Endothelial cell of umbilical vein (primary cell): ENCODE data around the gene SDCBP2. TPM values are rescaled to one million over a fixed set of nuclear protein-coding genes. Genes with fewer than 3 reads are reported as not detected.

Source experiments
- BruUV-seq: library from RNA; stranded (reverse); fragments of 400-500 nt; replicated peaks from 2 replicates; lab custom pipeline; 2021; lab: Mats Ljungman, UMichigan
- CTCF ChIA-PET: fragments of 300-600, 350-600 bp; sonication (Branson Sonifier 250); formaldehyde crosslinking; loops from one replicate; lab custom pipeline; 2021; ENCODE audit warnings: antibody characterized with exemption, inconsistent platforms; lab: Charles Lee
- POLR2A ChIA-PET: fragments of 300-600, 350-600 bp; sonication (Branson Sonifier 250); formaldehyde crosslinking; loops from one replicate; lab custom pipeline; 2021; ENCODE audit warnings: antibody characterized with exemption, inconsistent platforms; lab: Charles Lee
- DNase-seq: peaks from one replicate; pipeline ENCODE4 v3.0.0-alpha.2; 2011; ENCODE audit warnings: low read depth, low spot score
- FAIRE-seq: peaks from 2 replicates; lab custom pipeline; 2011; peaks lifted over from hg19 to GRCh38; lab: Jason Lieb, UNC
- H2AFZ ChIP-seq: 2 replicates; pipeline ENCODE4 v1.6.0; 2012; ENCODE audit warnings: low read depth, low read length, control low read depth, inconsistent platforms
- H3K27ac ChIP-seq: 2 replicates; pipeline ENCODE4 v1.5.1; 2011; ENCODE audit warnings: low read depth, mild to moderate bottlenecking, control low read depth, low read length, moderate library complexity; ENCODE audit not compliant: insufficient read depth
- H3K27me3 ChIP-seq, 2 experiments: 2 replicates each; pipeline versions ENCODE4 v1.6.0 to v1.6.1; 2011; ENCODE audit warnings: low read length in 2 of 2, mixed read lengths in 1 of 2; ENCODE audit not compliant: control insufficient read depth in 2 of 2, insufficient read depth in 2 of 2
- H3K36me3 ChIP-seq, 2 experiments: 2 replicates in 1 of 2; 3 replicates in 1 of 2; pipeline ENCODE4 v1.5.1; 2011; ENCODE audit warnings: low read length in 2 of 2, mild to moderate bottlenecking in 1 of 2, moderate library complexity in 1 of 2; ENCODE audit not compliant: control insufficient read depth in 2 of 2, insufficient read depth in 2 of 2; ENCODE audit errors: extremely low read depth in 1 of 2
- H3K4me1 ChIP-seq: 3 replicates; pipeline ENCODE4 v1.5.1; 2011; ENCODE audit warnings: mild to moderate bottlenecking, low read length; ENCODE audit not compliant: control insufficient read depth, insufficient read depth; ENCODE audit errors: extremely low read depth
- H3K4me2 ChIP-seq: 2 replicates; pipeline ENCODE4 v1.6.1; 2011; ENCODE audit warnings: low read length, control low read depth, mixed read lengths; ENCODE audit not compliant: insufficient read depth
- H3K4me3 ChIP-seq, 3 experiments: fragments of 200-600 bp in 1 of 3; sonication (generic), shearing (Covaris generic) in 1 of 3; replicated peaks in 1 of 3; 2 replicates each; pipeline ENCODE4 v1.5.1; 2011 to 2016; ENCODE audit warnings: control low read depth in 3 of 3, low read length in 3 of 3, mild to moderate bottlenecking in 2 of 3, inconsistent platforms in 1 of 3, low read depth in 1 of 3, moderate library complexity in 1 of 3; ENCODE audit not compliant: insufficient read depth in 1 of 3
- H3K79me2 ChIP-seq: 2 replicates; pipeline ENCODE4 v1.6.0; 2012; ENCODE audit warnings: low read length, inconsistent platforms; ENCODE audit not compliant: control insufficient read depth, insufficient read depth
- H3K9ac ChIP-seq: replicated peaks from 2 replicates; pipeline ENCODE3; 2011; ENCODE audit warnings: low read length, control low read depth; ENCODE audit not compliant: insufficient read depth; ENCODE audit errors: extremely low read depth
- H3K9me1 ChIP-seq: replicated peaks from 3 replicates; pipeline ENCODE4 v1.6.0; 2011; ENCODE audit warnings: mild to moderate bottlenecking, low read length; ENCODE audit not compliant: control insufficient read depth, insufficient read depth; ENCODE audit errors: extremely low read depth
- H3K9me3 ChIP-seq: replicated peaks from 2 replicates; pipeline ENCODE4 v1.5.1; 2012; ENCODE audit warnings: low read length, inconsistent platforms; ENCODE audit not compliant: control insufficient read depth, insufficient read depth
- H4K20me1 ChIP-seq: replicated peaks from 2 replicates; pipeline ENCODE3; 2011; ENCODE audit warnings: mild to moderate bottlenecking, low read length; ENCODE audit not compliant: control insufficient read depth, insufficient read depth; ENCODE audit errors: extremely low read depth
- EZH2 ChIP-seq: IDR thresholded peaks from 2 replicates; pipeline ENCODE4 v1.6.1; 2012; ENCODE audit warnings: borderline replicate concordance, low read depth, mild to moderate bottlenecking, moderate library complexity, low read length, inconsistent platforms; ENCODE audit not compliant: severe bottlenecking
- FOS ChIP-seq: IDR thresholded peaks from 2 replicates; pipeline ENCODE4 v1.6.1; 2011; ENCODE audit warnings: mild to moderate bottlenecking, low read length, moderate library complexity, borderline replicate concordance; ENCODE audit not compliant: insufficient read depth
- GATA2 ChIP-seq: IDR thresholded peaks from 2 replicates; pipeline ENCODE4 v1.7.0; 2011; ENCODE audit warnings: low read depth, mild to moderate bottlenecking, moderate library complexity, mixed read lengths, low read length; ENCODE audit not compliant: insufficient read length, insufficient read depth
- MYC ChIP-seq: IDR thresholded peaks from one replicate; pipeline ENCODE4 v1.6.1; 2011; ENCODE audit warnings: mild to moderate bottlenecking, low read depth, low read length
- POLR2AphosphoS5 ChIP-seq: IDR thresholded peaks from 2 replicates; pipeline ENCODE4 v1.6.1; 2012; ENCODE audit warnings: low read depth, mild to moderate bottlenecking, control low read depth, low read length, moderate library complexity; ENCODE audit not compliant: insufficient read depth
- dilution Hi-C: fragments of 300-500 bp; cut with MboI; formaldehyde crosslinking; loops from one replicate; pipeline ENCODE4 v1.15.0; 2019; ENCODE audit warnings: low sequenced_read_pairs; ENCODE audit not compliant: extremely low pct_ligation_motif_present
- intact Hi-C: fragments of 100-400 bp; cut with micrococcal nuclease; formaldehyde crosslinking; loops from one replicate; pipeline ENCODE4 v1.10.0; 2022
- polyA plus RNA-seq, 4 experiments: library from polyadenylated mRNA; depleted of rRNA in 3 of 4; stranded (reverse) in 3 of 4; unstranded in 1 of 4; fragments of >200 nt; gene quantifications; 2 replicates each; pipeline versions ENCODE4 v1.2.1 to v1.2.3, GENCODE V29; 2011 to 2012; ENCODE audit warnings: missing spikeins in 1 of 4
- total RNA-seq: library from RNA; stranded (reverse); gene quantifications from 2 replicates; pipeline ENCODE4 v1.2.3, GENCODE V29; 2021
- TF ChIP-seq, protein P1 (sequence below): IDR thresholded peaks from 2 replicates; pipeline ENCODE4 v1.6.1; 2011; ENCODE audit not compliant: insufficient read depth, insufficient read length
- TF ChIP-seq, protein P2 (sequence below), 2 donors: IDR thresholded peaks; 1 replicate in 1 of 2; 2 replicates in 1 of 2; pipeline ENCODE4 v1.5.1; 2011; ENCODE audit warnings: low read length in 2 of 2, mild to moderate bottlenecking in 2 of 2, moderate library complexity in 2 of 2, control low read depth in 1 of 2, inconsistent platforms in 1 of 2, low read depth in 1 of 2; ENCODE audit not compliant: insufficient read depth in 1 of 2; ENCODE audit errors: extremely low read depth in 1 of 2

The SDCBP2 gene
- total and polyA plus RNA-seq, 2 donors (not counting 3 experiments of a cell fraction or from before 2014, with no cell fraction given), result 6.9 to 9.0 TPM

DNA sequence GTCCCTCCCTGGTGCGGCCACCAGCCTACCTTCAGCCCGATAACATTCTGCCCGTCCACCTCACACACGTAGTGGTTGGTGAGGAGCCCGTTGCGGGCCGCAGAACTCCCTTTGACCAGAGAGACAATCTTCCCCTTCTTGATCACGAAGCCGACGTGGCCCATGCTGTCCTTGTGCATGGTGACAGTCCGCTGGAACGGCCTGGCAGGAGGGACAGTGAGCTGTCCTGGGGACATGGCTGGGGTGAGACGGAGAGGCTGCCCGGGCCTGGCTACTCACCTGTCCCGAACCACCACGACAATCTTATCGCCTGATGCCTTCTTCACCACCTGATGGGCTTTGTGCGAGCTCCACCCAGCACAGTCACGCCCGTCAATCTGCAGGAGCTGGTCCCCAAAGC lies 16.6 kb downstream of the SDCBP2 start:
- H3K9me3 ChIP-seq, result no peaks in the 10 kb centered on the region
- no peak for DNase-seq
- H3K27ac ChIP-seq, result no peak overlapping the region
- H3K9me1 ChIP-seq, result no peaks in the 10 kb centered on the region
- H4K20me1 ChIP-seq, result no peaks in the 10 kb centered on the region
- POLR2A ChIA-PET, result no interaction called here
- no peaks in the 10 kb centered on the region for H3K79me2 ChIP-seq
- no peak for TF ChIP-seq FOS
- no peak for TF ChIP-seq POLR2AphosphoS5
- H3K27me3 ChIP-seq, result no peaks in the 10 kb centered on the region
- no peak overlapping the region for H2AFZ ChIP-seq
- no peak for FAIRE-seq
- H3K4me3 ChIP-seq, result no peak overlapping the region
- peaks cover 9% of the 10 kb centered on the region for H3K4me1 ChIP-seq
- H3K4me2 ChIP-seq, result no peak overlapping the region
- no TSS peak for BruUV-seq
- CTCF ChIA-PET, result interaction anchor here (0.7 to 2.2 kb wide), 17 partner anchors 14 to 192 kb away, joined by 3 to 49 read pairs (median 6); partner anchors contain the start of genes FKBP1A and NSFL1C
- intact Hi-C loops (no loop called here), dilution Hi-C loops (loop anchor here (25.0 kb wide), 1 partner anchor 125 kb away; no protein-coding TSS in a partner anchor)
- no peak overlapping the region for H3K9ac ChIP-seq
- no peaks in the 10 kb centered on the region for H3K36me3 ChIP-seq

DNA sequence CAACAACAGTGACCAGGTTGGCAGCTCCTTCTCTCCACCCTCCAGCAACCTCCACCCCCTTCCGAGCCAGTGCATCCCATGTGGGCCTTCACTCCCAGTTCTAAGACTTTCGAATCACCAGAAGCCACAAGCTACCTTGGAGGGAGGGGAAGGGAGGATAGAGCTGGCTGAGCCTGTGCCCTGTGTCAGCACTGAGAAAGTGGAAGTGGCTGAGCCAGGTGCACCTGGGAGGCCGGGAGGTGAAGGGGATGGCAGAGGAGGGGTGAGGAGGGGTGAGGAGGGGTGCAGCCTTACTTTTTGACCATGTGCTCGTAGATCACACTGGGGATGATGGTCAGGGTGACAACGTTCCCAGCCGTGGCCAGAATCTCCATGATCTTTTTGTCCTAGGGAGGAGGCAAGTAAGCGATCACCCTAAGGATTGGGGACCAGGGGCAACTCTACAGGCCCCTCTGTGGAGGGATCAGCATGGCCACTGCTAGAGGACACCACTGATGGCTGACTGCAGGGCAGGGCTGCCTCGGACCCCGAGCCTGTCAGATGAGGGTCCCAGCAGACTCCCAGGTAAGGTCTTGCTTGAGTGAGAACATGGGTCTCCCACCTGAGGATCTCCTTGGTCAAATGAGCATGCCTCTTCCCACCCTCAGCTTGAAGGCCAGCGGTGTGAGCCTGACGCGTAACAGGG lies 18.3 kb downstream of the SDCBP2 start:
- H3K4me3 ChIP-seq, result no peak overlapping the region
- no peaks in the 10 kb centered on the region for H4K20me1 ChIP-seq
- H3K27me3 ChIP-seq, result no peaks in the 10 kb centered on the region
- TF ChIP-seq POLR2AphosphoS5 (no peak), MYC (no peak), GATA2 (no peak), EZH2 (no peak)
- TF ChIP-seq, protein P1, sequence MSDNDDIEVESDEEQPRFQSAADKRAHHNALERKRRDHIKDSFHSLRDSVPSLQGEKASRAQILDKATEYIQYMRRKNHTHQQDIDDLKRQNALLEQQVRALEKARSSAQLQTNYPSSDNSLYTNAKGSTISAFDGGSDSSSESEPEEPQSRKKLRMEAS, result no peak
- TF ChIP-seq, protein P2, sequence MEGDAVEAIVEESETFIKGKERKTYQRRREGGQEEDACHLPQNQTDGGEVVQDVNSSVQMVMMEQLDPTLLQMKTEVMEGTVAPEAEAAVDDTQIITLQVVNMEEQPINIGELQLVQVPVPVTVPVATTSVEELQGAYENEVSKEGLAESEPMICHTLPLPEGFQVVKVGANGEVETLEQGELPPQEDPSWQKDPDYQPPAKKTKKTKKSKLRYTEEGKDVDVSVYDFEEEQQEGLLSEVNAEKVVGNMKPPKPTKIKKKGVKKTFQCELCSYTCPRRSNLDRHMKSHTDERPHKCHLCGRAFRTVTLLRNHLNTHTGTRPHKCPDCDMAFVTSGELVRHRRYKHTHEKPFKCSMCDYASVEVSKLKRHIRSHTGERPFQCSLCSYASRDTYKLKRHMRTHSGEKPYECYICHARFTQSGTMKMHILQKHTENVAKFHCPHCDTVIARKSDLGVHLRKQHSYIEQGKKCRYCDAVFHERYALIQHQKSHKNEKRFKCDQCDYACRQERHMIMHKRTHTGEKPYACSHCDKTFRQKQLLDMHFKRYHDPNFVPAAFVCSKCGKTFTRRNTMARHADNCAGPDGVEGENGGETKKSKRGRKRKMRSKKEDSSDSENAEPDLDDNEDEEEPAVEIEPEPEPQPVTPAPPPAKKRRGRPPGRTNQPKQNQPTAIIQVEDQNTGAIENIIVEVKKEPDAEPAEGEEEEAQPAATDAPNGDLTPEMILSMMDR (IDR thresholded peaks at IDR 0.05; ENCODE audit: extremely low read depth in 1 of 2, insufficient read depth in 1 of 2, low read depth in 1 of 2, low read length in 2 of 2), result no peak
- no peaks in the 10 kb centered on the region for H3K79me2 ChIP-seq
- intact Hi-C loops, result no loop called here
- no TSS peak for BruUV-seq
- CTCF ChIA-PET, result interaction anchor here (1.1 to 1.5 kb wide), 3 partner anchors 20 to 127 kb away, joined by 3 read pairs; no protein-coding TSS in a partner anchor
- POLR2A ChIA-PET, result no interaction called here
- H3K27ac ChIP-seq, result no peak overlapping the region
- H3K9me3 ChIP-seq, result no peaks in the 10 kb centered on the region
- H3K36me3 ChIP-seq, result peaks cover 0 to 1% of the 10 kb centered on the region in 2 experiments
- no peak overlapping the region for H3K4me2 ChIP-seq
- no peaks in the 10 kb centered on the region for H3K9me1 ChIP-seq
- no peak overlapping the region for H3K9ac ChIP-seq
- no peak for FAIRE-seq
- H2AFZ ChIP-seq, result no peak overlapping the region
- H3K4me1 ChIP-seq, result peaks cover 9% of the 10 kb centered on the region
- dilution Hi-C loops, result loop anchor here (25.0 kb wide), 1 partner anchor 127 kb away; no protein-coding TSS in a partner anchor
- DNase-seq, result no peak
